SU-DHL-6 (cell line): ENCODE measurements around the gene THAP3.

Experiments used
- EZH2phosphoT487 ChIP-seq: fragments of 200-600 bp; sonication (generic), shearing (Covaris generic); conservative IDR thresholded peaks from 2 replicates; pipeline ENCODE4 v1.6.1; 2018; ENCODE audit warnings: mild to moderate bottlenecking, antibody characterized with exemption, low read length, moderate library complexity, mixed read lengths
- TF ChIP-seq, protein P1 (sequence below): fragments of 200-600 bp; sonication (generic); IDR thresholded peaks from one replicate; pipeline ENCODE4 v1.5.1; 2017; ENCODE audit warnings: antibody characterized with exemption, mild to moderate bottlenecking, low read length, moderate library complexity; ENCODE audit not compliant: insufficient read depth, poor library complexity, severe bottlenecking

GRCh38 chr1:6582370-6582769, 42.3 kb upstream of the THAP3 start:
- TF ChIP-seq, protein P1, sequence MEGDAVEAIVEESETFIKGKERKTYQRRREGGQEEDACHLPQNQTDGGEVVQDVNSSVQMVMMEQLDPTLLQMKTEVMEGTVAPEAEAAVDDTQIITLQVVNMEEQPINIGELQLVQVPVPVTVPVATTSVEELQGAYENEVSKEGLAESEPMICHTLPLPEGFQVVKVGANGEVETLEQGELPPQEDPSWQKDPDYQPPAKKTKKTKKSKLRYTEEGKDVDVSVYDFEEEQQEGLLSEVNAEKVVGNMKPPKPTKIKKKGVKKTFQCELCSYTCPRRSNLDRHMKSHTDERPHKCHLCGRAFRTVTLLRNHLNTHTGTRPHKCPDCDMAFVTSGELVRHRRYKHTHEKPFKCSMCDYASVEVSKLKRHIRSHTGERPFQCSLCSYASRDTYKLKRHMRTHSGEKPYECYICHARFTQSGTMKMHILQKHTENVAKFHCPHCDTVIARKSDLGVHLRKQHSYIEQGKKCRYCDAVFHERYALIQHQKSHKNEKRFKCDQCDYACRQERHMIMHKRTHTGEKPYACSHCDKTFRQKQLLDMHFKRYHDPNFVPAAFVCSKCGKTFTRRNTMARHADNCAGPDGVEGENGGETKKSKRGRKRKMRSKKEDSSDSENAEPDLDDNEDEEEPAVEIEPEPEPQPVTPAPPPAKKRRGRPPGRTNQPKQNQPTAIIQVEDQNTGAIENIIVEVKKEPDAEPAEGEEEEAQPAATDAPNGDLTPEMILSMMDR, result no peak
- no peak for TF ChIP-seq EZH2phosphoT487
